LNCAP (cell line): ENCODE results near the gene FNDC8.

Source experiments
- CTCF ChIP-seq: fragments of 450-650 bp; IDR thresholded peaks from 2 replicates; pipeline ENCODE4 v1.5.1; 2017; ENCODE audit warnings: mild to moderate bottlenecking

Gene FNDC8

DNA sequence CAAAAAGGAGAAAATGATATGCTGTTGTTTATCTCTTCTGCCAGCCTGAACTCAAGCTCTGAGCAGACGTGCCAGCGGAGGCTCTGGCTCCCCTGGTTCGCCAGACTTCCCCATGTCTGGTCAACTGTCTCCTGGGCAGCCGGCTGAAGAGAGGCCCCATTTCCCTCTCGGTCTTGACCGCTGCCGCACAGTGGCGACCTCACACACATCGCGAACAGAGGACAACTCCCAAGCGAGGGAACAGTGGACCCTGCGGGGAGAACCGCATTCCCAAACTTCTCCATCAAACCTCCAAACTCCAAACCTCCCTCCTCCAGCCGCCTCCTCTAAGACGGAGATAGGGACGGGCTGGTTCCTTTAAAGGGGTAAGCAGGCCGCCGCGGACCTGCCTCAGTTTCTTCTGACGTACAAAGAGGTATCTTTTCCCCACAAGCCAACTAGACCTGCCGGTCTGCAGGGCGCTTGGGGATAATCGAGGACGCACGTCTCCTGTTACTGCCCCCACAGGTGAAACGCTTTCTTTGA, 33.0 kb upstream of the FNDC8 start:
- TF ChIP-seq CTCF, result no peak; the same call in 1 of the 2 replicates

DNA sequence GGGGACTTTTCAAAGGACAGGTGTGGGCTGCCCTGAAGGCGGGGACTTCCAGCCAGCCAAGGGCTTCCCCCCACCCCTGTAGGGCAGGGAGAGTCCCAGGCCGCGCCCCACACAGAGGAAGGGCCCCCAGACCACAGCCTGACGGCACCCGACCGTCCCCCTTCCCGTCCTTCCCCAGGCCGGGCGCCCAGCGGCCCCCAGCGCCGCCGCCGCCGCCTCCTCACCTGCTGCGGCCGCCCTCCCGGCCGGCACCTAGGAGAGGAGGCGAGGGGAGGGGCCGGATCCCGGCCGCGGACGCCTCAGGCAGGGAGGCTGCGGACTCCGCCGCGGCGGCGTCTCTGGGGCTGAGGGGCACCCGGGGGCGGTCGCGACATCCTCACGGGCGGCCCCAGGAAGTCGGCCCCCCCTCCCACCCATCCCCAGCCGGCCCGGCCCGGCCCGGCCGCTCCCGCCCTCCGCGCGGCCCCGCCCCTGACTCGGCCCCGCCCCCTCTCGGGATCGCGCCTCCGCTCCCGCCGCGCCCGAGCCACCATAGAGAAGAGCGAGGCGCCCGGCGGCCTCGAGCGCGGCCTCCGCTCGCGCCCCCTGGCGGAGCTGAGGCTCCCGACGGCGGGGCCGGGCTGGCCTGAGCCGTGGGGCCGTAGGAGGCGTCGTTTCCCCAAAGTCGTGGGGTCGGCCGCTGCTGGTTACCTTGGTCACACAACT, 32.4 kb upstream of the FNDC8 start:
- peak; percentile 92 for TF ChIP-seq CTCF

GRCh38 chr17:35089586-35090296, 31.7 kb upstream of the FNDC8 start:
- peak; percentile 43; the same call in 1 of the 2 replicates for TF ChIP-seq CTCF

DNA sequence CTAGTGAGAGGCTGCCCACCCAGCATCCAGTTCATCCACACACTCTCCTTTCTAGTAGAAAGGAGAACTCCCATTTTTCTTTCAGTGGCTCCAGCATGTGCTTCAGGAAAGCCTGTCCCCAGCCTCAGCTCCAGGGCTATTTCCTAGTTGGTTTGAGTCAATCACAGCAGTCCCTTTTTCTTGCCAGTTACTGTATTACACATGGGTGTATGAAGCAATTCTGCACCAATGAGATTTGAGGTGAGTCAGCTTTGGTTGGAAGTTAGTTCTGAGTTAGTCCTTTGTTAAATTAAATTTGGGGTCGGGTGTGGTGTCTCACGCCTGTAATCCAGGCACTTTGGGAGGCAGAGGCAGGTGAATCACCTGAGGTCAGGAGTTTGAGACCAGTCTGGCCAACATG, 26.5 kb upstream of the FNDC8 start:
- no peak for TF ChIP-seq CTCF

- no peak for TF ChIP-seq CTCF
Observed at GRCh38 chr17:35095741-35096140, 25.7 kb upstream of the FNDC8 start.

DNA sequence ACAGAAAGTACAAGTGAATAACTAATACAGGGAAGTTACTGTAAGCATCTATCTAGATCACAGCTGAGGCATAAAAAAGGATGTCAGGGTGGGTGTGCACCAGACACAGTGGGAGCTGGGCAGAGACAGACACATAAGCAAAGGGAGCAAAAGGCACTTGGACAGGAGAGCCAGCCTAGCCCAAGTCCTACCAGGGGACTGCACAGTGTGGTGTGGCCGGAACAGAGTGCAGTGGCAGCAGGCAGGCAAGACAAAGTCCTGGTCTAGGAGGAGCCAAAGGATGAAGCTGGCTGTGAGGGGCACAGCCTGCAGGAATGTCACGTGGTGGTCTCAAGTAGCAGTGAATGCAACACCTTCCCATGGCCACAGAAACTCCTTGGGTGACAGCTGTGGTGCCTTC, 23.6 kb upstream of the FNDC8 start:
- no peak for TF ChIP-seq CTCF

GRCh38 chr17:35099908-35100307, 21.5 kb upstream of the FNDC8 start:
- no peak for TF ChIP-seq CTCF
